ENCODE measurements around the gene RIIAD1. TPM values are rescaled to one million over a fixed set of nuclear protein-coding genes. Genes with fewer than 3 reads are reported as not detected.

The RIIAD1 gene
- total and polyA plus RNA-seq, 2 experiments from 2014 or later: not detected

DNA sequence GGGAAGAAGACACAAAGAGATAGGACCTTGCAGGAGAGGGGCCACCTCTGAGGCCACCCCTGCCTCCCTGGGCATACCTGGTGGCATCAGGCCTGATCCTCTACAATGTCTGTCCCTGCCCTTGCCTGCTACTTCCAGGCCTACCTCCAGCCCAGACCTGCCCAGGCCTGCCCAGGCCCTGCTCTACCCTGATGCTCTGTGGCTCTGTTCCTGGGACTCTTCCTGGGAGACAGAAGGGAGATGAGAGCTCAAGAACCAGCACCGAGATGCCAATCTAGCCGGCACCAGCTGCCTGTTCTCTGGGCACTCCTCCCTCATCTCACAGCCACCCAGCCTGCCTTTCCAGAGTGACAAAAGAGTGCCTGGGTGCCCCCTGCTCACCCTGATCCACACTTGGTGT is 7.4 kb upstream of the RIIAD1 start:
- Histone ChIP-seq H3K9me2 (replicated peaks; ENCODE audit: insufficient read depth) (no peaks in the 10 kb centered on the region), H3K27ac (no peak overlapping the region), H2AFZ (no peak overlapping the region), H3K79me2 (no peaks in the 10 kb centered on the region), H4K20me1 (ENCODE audit: insufficient read depth, poor library complexity, severe bottlenecking) (no peaks in the 10 kb centered on the region), H3K4me2 (no peak overlapping the region), H3K27me3 (peaks cover 29% of the 10 kb centered on the region), H3K36me3 (replicated peaks; ENCODE audit: insufficient read depth, low read depth) (no peaks in the 10 kb centered on the region), H3K9me3 (ENCODE audit: low read depth) (no peaks in the 10 kb centered on the region), H3K4me1 (ENCODE audit: insufficient read depth) (peaks cover 17% of the 10 kb centered on the region), H3K4me3 (no peak overlapping the region)
- DNase-seq (ENCODE audit: low spot score): no peak
- TF ChIP-seq, protein P1, sequence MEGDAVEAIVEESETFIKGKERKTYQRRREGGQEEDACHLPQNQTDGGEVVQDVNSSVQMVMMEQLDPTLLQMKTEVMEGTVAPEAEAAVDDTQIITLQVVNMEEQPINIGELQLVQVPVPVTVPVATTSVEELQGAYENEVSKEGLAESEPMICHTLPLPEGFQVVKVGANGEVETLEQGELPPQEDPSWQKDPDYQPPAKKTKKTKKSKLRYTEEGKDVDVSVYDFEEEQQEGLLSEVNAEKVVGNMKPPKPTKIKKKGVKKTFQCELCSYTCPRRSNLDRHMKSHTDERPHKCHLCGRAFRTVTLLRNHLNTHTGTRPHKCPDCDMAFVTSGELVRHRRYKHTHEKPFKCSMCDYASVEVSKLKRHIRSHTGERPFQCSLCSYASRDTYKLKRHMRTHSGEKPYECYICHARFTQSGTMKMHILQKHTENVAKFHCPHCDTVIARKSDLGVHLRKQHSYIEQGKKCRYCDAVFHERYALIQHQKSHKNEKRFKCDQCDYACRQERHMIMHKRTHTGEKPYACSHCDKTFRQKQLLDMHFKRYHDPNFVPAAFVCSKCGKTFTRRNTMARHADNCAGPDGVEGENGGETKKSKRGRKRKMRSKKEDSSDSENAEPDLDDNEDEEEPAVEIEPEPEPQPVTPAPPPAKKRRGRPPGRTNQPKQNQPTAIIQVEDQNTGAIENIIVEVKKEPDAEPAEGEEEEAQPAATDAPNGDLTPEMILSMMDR (IDR thresholded peaks at IDR 0.05; ENCODE audit: poor library complexity): no peak
- no peak for TF ChIP-seq EZH2phosphoT487 (IDR thresholded peaks at IDR 0.05; ENCODE audit: low read depth, severe bottlenecking, unreplicated experiment)
- no peak for TF ChIP-seq EZH2 (IDR thresholded peaks at IDR 0.05; ENCODE audit: borderline replicate concordance)
- WGBS (ENCODE audit: low lambda C conversion rate, missing lambda C conversion rate): 94% methylated on average over 2 of the region's 2 CpGs

DNA sequence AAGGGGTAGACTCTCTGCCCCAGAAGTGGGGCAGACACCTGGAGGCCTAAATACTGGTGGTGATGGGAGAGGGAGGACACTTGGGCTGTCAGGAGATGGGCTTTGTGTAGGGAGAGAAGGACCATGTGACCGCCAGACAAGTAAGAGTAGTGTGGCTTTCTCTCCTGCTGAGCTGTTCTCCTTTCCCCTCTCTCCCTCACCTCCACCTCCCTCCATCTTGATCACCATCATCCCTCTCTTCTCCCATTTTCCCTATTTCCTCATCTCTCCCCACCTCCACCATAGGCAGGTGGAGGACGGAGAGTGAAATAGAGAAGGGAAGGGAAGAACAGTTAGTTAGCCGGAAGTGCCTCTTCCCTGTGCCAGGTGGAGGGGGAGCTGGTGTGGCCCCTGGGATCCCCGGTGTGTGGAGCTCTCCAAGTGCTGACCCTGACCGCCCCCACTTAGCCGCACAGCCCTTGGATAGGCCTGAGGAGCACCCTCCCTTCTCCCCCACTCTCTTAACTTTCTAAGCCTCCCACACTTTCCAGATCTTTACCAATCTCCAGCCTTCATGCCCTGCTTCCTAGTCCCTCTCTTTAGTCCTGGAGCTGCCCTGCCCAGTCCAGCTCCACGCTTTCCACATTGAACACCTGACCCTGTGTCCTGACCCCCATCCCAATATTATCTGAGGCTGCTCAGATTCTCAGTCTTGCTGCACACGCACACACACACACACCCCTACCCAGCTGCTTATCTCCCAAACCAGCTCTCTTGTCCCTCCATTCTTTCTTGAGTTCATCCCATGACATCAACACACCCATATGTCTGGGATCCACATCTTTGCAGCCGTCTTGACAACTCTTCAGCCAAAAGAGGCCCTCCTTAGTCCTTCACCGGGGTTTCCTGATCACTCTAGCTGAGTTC is 6.2 kb upstream of the RIIAD1 start:
- no peaks in the 10 kb centered on the region for H4K20me1 ChIP-seq (ENCODE audit: insufficient read depth, poor library complexity, severe bottlenecking)
- no peak overlapping the region for H3K4me3 ChIP-seq
- H3K4me1 ChIP-seq (ENCODE audit: insufficient read depth): peaks cover 17% of the 10 kb centered on the region
- no peaks in the 10 kb centered on the region for H3K9me2 ChIP-seq (replicated peaks; ENCODE audit: insufficient read depth)
- peaks cover 41% of the 10 kb centered on the region for H3K27me3 ChIP-seq
- DNase-seq (ENCODE audit: low spot score): no peak
- no peak overlapping the region for H2AFZ ChIP-seq
- H3K79me2 ChIP-seq: no peaks in the 10 kb centered on the region
- no peaks in the 10 kb centered on the region for H3K36me3 ChIP-seq (replicated peaks; ENCODE audit: insufficient read depth, low read depth)
- TF ChIP-seq EZH2phosphoT487 (IDR thresholded peaks at IDR 0.05; ENCODE audit: low read depth, severe bottlenecking, unreplicated experiment): no peak
- TF ChIP-seq, protein P1 (IDR thresholded peaks at IDR 0.05; ENCODE audit: poor library complexity): no peak
- no peak for TF ChIP-seq EZH2 (IDR thresholded peaks at IDR 0.05; ENCODE audit: borderline replicate concordance)
- H3K4me2 ChIP-seq: no peak overlapping the region
- no peak overlapping the region for H3K27ac ChIP-seq
- H3K9me3 ChIP-seq (ENCODE audit: low read depth): no peaks in the 10 kb centered on the region
- 71% methylated on average over 9 of the region's 10 CpGs for WGBS (ENCODE audit: low lambda C conversion rate, missing lambda C conversion rate)

DNA sequence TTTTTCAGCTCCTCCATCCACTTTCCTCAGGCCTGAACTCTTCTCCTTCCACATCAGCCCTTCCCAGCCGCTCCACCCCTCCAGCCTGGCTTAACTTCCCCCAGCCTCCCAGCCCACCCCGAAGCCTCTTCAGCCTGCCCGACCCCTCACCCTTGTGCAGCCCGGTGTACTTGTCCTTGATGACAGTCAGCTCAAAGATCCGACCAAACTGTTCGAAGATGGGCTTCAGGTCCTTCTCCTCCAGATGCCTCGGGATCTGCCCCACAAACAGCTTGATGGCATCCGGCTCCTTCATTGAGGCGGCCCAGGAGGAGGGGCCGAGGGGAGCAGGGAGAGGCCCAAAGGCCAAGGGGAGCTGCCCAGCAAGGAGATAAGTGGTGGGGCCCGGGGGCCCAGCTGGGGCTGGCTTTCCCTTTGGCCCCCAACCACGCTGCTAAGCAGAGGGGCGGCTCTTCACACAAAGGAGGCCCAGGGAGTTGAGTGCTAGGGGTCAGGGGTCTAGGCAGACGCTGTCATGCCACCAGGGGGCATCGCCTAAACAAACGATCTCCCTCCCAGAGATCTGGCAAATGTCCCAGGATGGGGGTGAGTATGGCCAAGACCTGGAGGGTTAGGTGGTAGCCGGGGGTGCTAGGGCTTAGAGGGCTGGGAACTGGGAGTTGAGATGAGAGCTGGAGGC is 5.5 kb upstream of the RIIAD1 start:
- no peak for DNase-seq (ENCODE audit: low spot score)
- Histone ChIP-seq H3K4me2 (peak overlapping the region; percentile 73), H3K9me2 (replicated peaks; ENCODE audit: insufficient read depth) (no peaks in the 10 kb centered on the region), H4K20me1 (ENCODE audit: insufficient read depth, poor library complexity, severe bottlenecking) (no peaks in the 10 kb centered on the region), H3K36me3 (replicated peaks; ENCODE audit: insufficient read depth, low read depth) (no peaks in the 10 kb centered on the region), H3K79me2 (no peaks in the 10 kb centered on the region), H3K4me1 (ENCODE audit: insufficient read depth) (peaks cover 19% of the 10 kb centered on the region), H2AFZ (no peak overlapping the region), H3K4me3 (no peak overlapping the region), H3K27me3 (peaks cover 41% of the 10 kb centered on the region), H3K9me3 (ENCODE audit: low read depth) (no peaks in the 10 kb centered on the region), H3K27ac (no peak overlapping the region)
- TF ChIP-seq EZH2phosphoT487 (IDR thresholded peaks at IDR 0.05; ENCODE audit: low read depth, severe bottlenecking, unreplicated experiment): no peak
- TF ChIP-seq, protein P1 (IDR thresholded peaks at IDR 0.05; ENCODE audit: poor library complexity): peak; percentile 6
- WGBS (ENCODE audit: low lambda C conversion rate, missing lambda C conversion rate): 44% methylated on average over 15 of the region's 17 CpGs
